Stomach (tissue), 4 donors: ENCODE data around the gene CHMP4B.

Experiments used
- CTCF ChIP-seq, 7 experiments: fragments of 450-650 bp in 4 of 7; fragments of 200-600 bp in 3 of 7; sonication (generic) in 3 of 7; IDR thresholded peaks; one replicate each; pipeline ENCODE4 v1.5.1; 2016 to 2019; ENCODE audit warnings: antibody characterized with exemption in 7 of 7, control low read depth in 2 of 7, mild to moderate bottlenecking in 1 of 7
- EP300 ChIP-seq: sonication (generic); formaldehyde crosslinking; IDR thresholded peaks from one replicate; pipeline ENCODE4 v1.6.1; 2017; ENCODE audit warnings: antibody characterized with exemption
- POLR2A ChIP-seq, 4 donors: fragments of 450-650 bp; IDR thresholded peaks; one replicate each; pipeline ENCODE4 v1.6.1; 2016; ENCODE audit warnings: antibody characterized with exemption in 4 of 4, control low read depth in 2 of 4, mild to moderate bottlenecking in 1 of 4, moderate library complexity in 1 of 4
- POLR2AphosphoS5 ChIP-seq, 3 donors: sonication (generic); formaldehyde crosslinking; IDR thresholded peaks; one replicate each; pipeline ENCODE4 v1.6.1; 2016; ENCODE audit warnings: antibody characterized with exemption in 3 of 3

- TF ChIP-seq POLR2AphosphoS5 (IDR thresholded peaks at IDR 0.05) (no peak), POLR2A (IDR thresholded peaks at IDR 0.05) (no peak), CTCF (IDR thresholded peaks at IDR 0.05) (no peak), EP300 (no peak)
These were observed 57.4 kb downstream of the CHMP4B start for GRCh38 chr20:33868595-33868994.
